ENCODE data around the gene PRADC1. TPM values are rescaled to one million over a fixed set of nuclear protein-coding genes. Genes with fewer than 3 reads are reported as not detected.

Gene PRADC1
- total and polyA plus RNA-seq, 8 donors, result 8.5 to 23.3 (median 14.5) TPM

- H3K27ac ChIP-seq, result no peak overlapping the region
- intact Hi-C loops (cut with DNase I), result no loop called here
Measured at GRCh38 chr2:73256618-73256922, 23.5 kb upstream of the PRADC1 start.

GRCh38 chr2:73255907-73256617 is 23.0 kb upstream of the PRADC1 start:
- no peak for DNase-seq
- no peak for TF ChIP-seq CTCF (IDR thresholded peaks at IDR 0.05)
- H3K27ac ChIP-seq, result no peak overlapping the region
- no peaks in the 10 kb centered on the region for H3K27me3 ChIP-seq
- H3K36me3 ChIP-seq, result peaks cover 0 to 42% of the 10 kb centered on the region in 2 donors
- no peaks in the 10 kb centered on the region for H3K9me3 ChIP-seq
- ATAC-seq, result no peak
- H3K4me3 ChIP-seq, result no peak overlapping the region
- intact Hi-C loops (cut with DNase I), result no loop called here
- no peaks in the 10 kb centered on the region for H3K4me1 ChIP-seq

More at GRCh38 chr2:73256618-73256922, 23.5 kb upstream of the PRADC1 start:
- Histone ChIP-seq H3K9me3 (no peaks in the 10 kb centered on the region), H3K36me3 (peaks cover 0 to 37% of the 10 kb centered on the region in 2 donors), H3K4me1 (no peaks in the 10 kb centered on the region), H3K4me3 (no peak overlapping the region), H3K27me3 (no peaks in the 10 kb centered on the region)
- no peak for TF ChIP-seq CTCF (IDR thresholded peaks at IDR 0.05)
- ATAC-seq (no peak), DNase-seq (no peak)

- DNase-seq (peak in 1 of 4 donors; percentile 65), ATAC-seq (no peak)
- Histone ChIP-seq H3K27me3 (no peaks in the 10 kb centered on the region), H3K27ac (no peak overlapping the region), H3K4me1 (no peaks in the 10 kb centered on the region), H3K36me3 (peaks cover 0 to 52% of the 10 kb centered on the region in 2 donors), H3K4me3 (no peak overlapping the region), H3K9me3 (no peaks in the 10 kb centered on the region)
- no peak for TF ChIP-seq CTCF (IDR thresholded peaks at IDR 0.05)
- intact Hi-C loops (cut with DNase I), result no loop called here
Measured at GRCh38 chr2:73255007-73255644, 22.1 kb upstream of the PRADC1 start.

GRCh38 chr2:73254343-73255006 is 21.4 kb upstream of the PRADC1 start:
- DNase-seq (no peak), ATAC-seq (no peak)
- Histone ChIP-seq H3K4me1 (no peaks in the 10 kb centered on the region), H3K4me3 (no peak overlapping the region), H3K27me3 (no peaks in the 10 kb centered on the region), H3K27ac (no peak overlapping the region), H3K9me3 (no peaks in the 10 kb centered on the region), H3K36me3 (peaks cover 0 to 58% of the 10 kb centered on the region in 2 donors)
- intact Hi-C loops (cut with DNase I), result no loop called here
- no peak for TF ChIP-seq CTCF (IDR thresholded peaks at IDR 0.05)

GRCh38 chr2:73253901-73254300 is 20.9 kb upstream of the PRADC1 start:
- no peak overlapping the region for H3K4me3 ChIP-seq
- TF ChIP-seq CTCF (IDR thresholded peaks at IDR 0.05), result no peak
- intact Hi-C loops (cut with DNase I), result no loop called here
- H3K27ac ChIP-seq, result no peak overlapping the region
- ATAC-seq (no peak), DNase-seq (no peak)
- no peaks in the 10 kb centered on the region for H3K9me3 ChIP-seq
- H3K27me3 ChIP-seq, result no peaks in the 10 kb centered on the region
- no peaks in the 10 kb centered on the region for H3K4me1 ChIP-seq
- peaks cover 0 to 64% of the 10 kb centered on the region in 2 donors for H3K36me3 ChIP-seq
